H9 (cell line): ENCODE measurements around the gene CSNK1A1. TPM values are rescaled to one million over a fixed set of nuclear protein-coding genes. Genes with fewer than 3 reads are reported as not detected.

Experiments used
- DNase-seq: peaks from one replicate; pipeline ENCODE4 v3.0.0-alpha.2; 2017
- H2AFZ ChIP-seq: one replicate; pipeline ENCODE4 v1.6.1; 2013; ENCODE audit warnings: mild to moderate bottlenecking, low read length, control low read depth, moderate library complexity
- H2AK5ac ChIP-seq: 2 replicates; pipeline ENCODE4 v1.6.1; 2013; ENCODE audit warnings: low read length, control low read depth, mixed read lengths; ENCODE audit not compliant: insufficient read length
- H2BK120ac ChIP-seq: one replicate; pipeline ENCODE4 v1.6.1; 2013; ENCODE audit warnings: low read depth, mild to moderate bottlenecking, low read length, control low read depth, inconsistent platforms; ENCODE audit not compliant: poor library complexity, severe bottlenecking
- H2BK12ac ChIP-seq: 2 replicates; pipeline ENCODE4 v1.6.1; 2013; ENCODE audit warnings: low read length, control low read depth, mixed read lengths, low read depth; ENCODE audit not compliant: insufficient read length
- H2BK15ac ChIP-seq: 2 replicates; pipeline ENCODE4 v1.6.1; 2013; ENCODE audit warnings: low read depth, low read length, control low read depth
- H2BK20ac ChIP-seq: one replicate; pipeline ENCODE4 v1.6.1; 2013; ENCODE audit warnings: low read depth, mild to moderate bottlenecking, low read length, control low read depth, inconsistent platforms; ENCODE audit not compliant: poor library complexity, severe bottlenecking
- H2BK5ac ChIP-seq: 2 replicates; pipeline ENCODE4 v1.6.1; 2013; ENCODE audit warnings: low read length, control low read depth, mixed read lengths; ENCODE audit not compliant: insufficient read length
- H3K14ac ChIP-seq: 2 replicates; pipeline ENCODE4 v1.6.1; 2013; ENCODE audit warnings: low read length, control low read depth; ENCODE audit not compliant: insufficient read depth
- H3K18ac ChIP-seq: 2 replicates; pipeline ENCODE4 v1.6.1; 2013; ENCODE audit warnings: low read depth, mild to moderate bottlenecking, mixed read lengths, low read length, control low read depth; ENCODE audit not compliant: insufficient read length
- H3K23ac ChIP-seq: 2 replicates; pipeline ENCODE4 v1.6.1; 2013; ENCODE audit warnings: low read length, control low read depth, mixed read lengths, low read depth; ENCODE audit not compliant: insufficient read length
- H3K23me2 ChIP-seq: 2 replicates; pipeline ENCODE4 v1.6.1; 2013; ENCODE audit warnings: low read depth, mild to moderate bottlenecking, mixed read lengths, low read length, control low read depth; ENCODE audit not compliant: insufficient read length, poor library complexity, severe bottlenecking
- H3K27ac ChIP-seq: 2 replicates; pipeline ENCODE4 v1.5.1; 2013; ENCODE audit warnings: low read length, control low read depth, mixed read lengths, low read depth; ENCODE audit not compliant: insufficient read length
- H3K27me3 ChIP-seq: 2 replicates; pipeline ENCODE4 v1.6.1; 2013; ENCODE audit warnings: low read length, control low read depth, inconsistent platforms; ENCODE audit not compliant: insufficient read depth
- H3K4ac ChIP-seq: 2 replicates; pipeline ENCODE4 v1.6.1; 2013; ENCODE audit warnings: low read depth, mild to moderate bottlenecking, control low read depth, inconsistent platforms, low read length, moderate library complexity
- H3K4me1 ChIP-seq: 2 replicates; pipeline ENCODE4 v1.6.1; 2013; ENCODE audit warnings: low read length, control low read depth, inconsistent platforms; ENCODE audit not compliant: insufficient read depth
- H3K4me2 ChIP-seq: 2 replicates; pipeline ENCODE4 v1.6.1; 2013; ENCODE audit warnings: low read length, control low read depth, mixed read lengths; ENCODE audit not compliant: insufficient read length, insufficient read depth
- H3K56ac ChIP-seq: 2 replicates; pipeline ENCODE4 v1.6.1; 2013; ENCODE audit warnings: low read depth, mild to moderate bottlenecking, mixed read lengths, low read length, control low read depth; ENCODE audit not compliant: insufficient read length
- H3K79me1 ChIP-seq: 2 replicates; pipeline ENCODE4 v1.6.1; 2013; ENCODE audit warnings: low read depth, mild to moderate bottlenecking, moderate library complexity, low read length, control low read depth, inconsistent platforms; ENCODE audit not compliant: insufficient read depth, poor library complexity, severe bottlenecking
- H3K79me2 ChIP-seq: 2 replicates; pipeline ENCODE4 v1.6.1; 2013; ENCODE audit warnings: low read length, control low read depth, inconsistent platforms; ENCODE audit not compliant: insufficient read depth
- H3K9ac ChIP-seq: 2 replicates; pipeline ENCODE4 v1.6.1; 2013; ENCODE audit warnings: low read length, control low read depth, mixed read lengths; ENCODE audit not compliant: insufficient read length; ENCODE audit errors: extremely low read depth
- H3K9me3 ChIP-seq: one replicate; pipeline ENCODE4 v1.6.1; 2013; ENCODE audit warnings: low read depth, low read length, inconsistent platforms; ENCODE audit not compliant: control insufficient read depth
- H3T11ph ChIP-seq: one replicate; pipeline ENCODE4 v1.6.1; 2013; ENCODE audit warnings: mild to moderate bottlenecking, low read length, control low read depth, inconsistent platforms
- H4K20me1 ChIP-seq: one replicate; pipeline ENCODE4 v1.6.1; 2013; ENCODE audit not compliant: control insufficient read depth, insufficient read length, insufficient read depth
- H4K5ac ChIP-seq: 2 replicates; pipeline ENCODE4 v1.6.1; 2013; ENCODE audit warnings: low read depth, mild to moderate bottlenecking, mixed read lengths, low read length, control low read depth; ENCODE audit not compliant: insufficient read length
- H4K8ac ChIP-seq: replicated peaks from 2 replicates; pipeline ENCODE4 v1.6.1; 2013; ENCODE audit warnings: low read length, control low read depth, mixed read lengths, low read depth; ENCODE audit not compliant: insufficient read length
- H4K91ac ChIP-seq: 2 replicates; pipeline ENCODE4 v1.6.1; 2013; ENCODE audit warnings: low read depth, mild to moderate bottlenecking, moderate library complexity, mixed read lengths, low read length, control low read depth; ENCODE audit not compliant: insufficient read length
- H3K27ac Mint-ChIP-seq, 3 experiments: 2 replicates in 2 of 3; 3 replicates in 1 of 3; pipeline ENCODE4 v1.8.0; 2020 to 2021; ENCODE audit warnings: mixed read lengths in 3 of 3, mild to moderate bottlenecking in 1 of 3, moderate library complexity in 1 of 3
- H3K27me3 Mint-ChIP-seq: 2 replicates; pipeline ENCODE4 v1.8.0; 2021; ENCODE audit warnings: low read depth, mild to moderate bottlenecking, moderate library complexity, mixed read lengths
- H3K36me3 Mint-ChIP-seq, 3 experiments: 2 replicates in 2 of 3; 3 replicates in 1 of 3; pipeline ENCODE4 v1.8.0; 2020 to 2021; ENCODE audit warnings: low read depth in 3 of 3, mixed read lengths in 3 of 3; ENCODE audit not compliant: insufficient read depth in 1 of 3
- H3K4me1 Mint-ChIP-seq, 2 experiments: 2 replicates each; pipeline ENCODE4 v1.8.0; 2020; ENCODE audit warnings: mixed read lengths in 2 of 2
- H3K4me3 Mint-ChIP-seq, 2 experiments: 2 replicates in 1 of 2; 3 replicates in 1 of 2; pipeline ENCODE4 v1.8.0; 2020 to 2021; ENCODE audit warnings: mild to moderate bottlenecking in 2 of 2, mixed read lengths in 2 of 2, moderate library complexity in 1 of 2
- H3K9me3 Mint-ChIP-seq, 2 experiments: 2 replicates in 1 of 2; 3 replicates in 1 of 2; pipeline ENCODE4 v1.8.0; 2020; ENCODE audit warnings: mild to moderate bottlenecking in 2 of 2, mixed read lengths in 2 of 2, moderate library complexity in 1 of 2
- CTCF ChIP-seq: fragments of 200-600 bp; sonication (generic); conservative IDR thresholded peaks from 3 replicates; pipeline ENCODE4 v1.8.0; 2021; ENCODE audit warnings: antibody characterized with exemption, mild to moderate bottlenecking
- WGBS: extraction: QIAGEN DNeasy Blood & Tissue Kit; methylation state at CpG from one replicate; pipeline ENCODE4 v1.1.7; 2013; ENCODE audit warnings: missing lambda C conversion rate, low lambda C conversion rate, mixed read lengths; ENCODE audit not compliant: insufficient read length; ENCODE audit errors: extremely low coverage; 5-methylcytosine and 5-hydroxymethylcytosine counted together
- total RNA-seq: library from RNA; stranded (reverse); gene quantifications from 2 replicates; pipeline ENCODE4 v1.2.1, GENCODE V29; 2021

Gene CSNK1A1
- total RNA-seq, 1 experiment from 2014 or later, result 310 TPM

DNA sequence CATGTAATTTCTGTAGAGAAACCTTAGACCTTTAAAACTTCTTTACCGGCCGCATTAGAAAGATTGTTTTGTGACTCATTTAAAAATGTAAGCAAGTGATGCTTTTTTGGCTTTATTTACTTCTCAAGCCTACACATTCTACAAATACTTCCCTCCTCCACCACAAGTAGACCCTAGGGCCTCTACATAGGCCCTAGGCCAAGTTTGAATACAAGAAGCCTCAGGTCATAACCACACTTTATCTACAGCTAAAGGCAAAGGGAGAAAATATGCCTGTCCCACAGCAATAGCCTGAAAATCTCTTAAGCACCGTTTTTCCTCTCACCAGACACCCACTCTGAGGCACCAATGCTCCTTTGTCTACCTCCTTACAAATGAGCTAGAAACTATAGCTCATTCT, 53.9 kb downstream of the CSNK1A1 start:
- Histone ChIP-seq H3K9ac (no peak overlapping the region), H2BK20ac (no peak overlapping the region), H3K27me3 (no peaks in the 10 kb centered on the region), H3K79me2 (no peaks in the 10 kb centered on the region), H3K4me1 (peaks cover 5% of the 10 kb centered on the region; the same call in 1 of the 2 replicates), H2BK120ac (no peak overlapping the region), H2AFZ (no peak overlapping the region), H3K14ac (no peak overlapping the region), H3K23ac (no peak overlapping the region), H4K5ac (no peak overlapping the region), H4K8ac (no peak overlapping the region), H3K56ac (no peak overlapping the region), H2AK5ac (no peak overlapping the region), H3K4ac (no peak overlapping the region), H2BK12ac (no peak overlapping the region), H3K4me2 (no peak overlapping the region), H2BK15ac (no peak overlapping the region), H2BK5ac (no peak overlapping the region), H4K91ac (no peak overlapping the region), H3K18ac (no peak overlapping the region), H4K20me1 (no peaks in the 10 kb centered on the region), H3K79me1 (no peaks in the 10 kb centered on the region), H3K9me3 (no peaks in the 10 kb centered on the region), H3T11ph (no peak overlapping the region), H3K27ac (no peak overlapping the region), H3K23me2 (no peaks in the 10 kb centered on the region)
- no CpG with 5 or more reads among the region's 3 CpGs for WGBS
- Mint-ChIP-seq H3K4me1 (peaks cover 39 to 45% of the 10 kb centered on the region in 2 experiments), H3K36me3 (peaks cover 15 to 66% (median 44%) of the 10 kb centered on the region in 3 experiments; a peak in 6 of 7 replicates), H3K27me3 (no peaks in the 10 kb centered on the region), H3K27ac (peak overlapping the region; percentile 25 to 88 (median 49); a peak in 6 of 7 replicates), H3K4me3 (no peak overlapping the region), H3K9me3 (no peaks in the 10 kb centered on the region; a peak in 1 of 5 replicates)
- no peak for TF ChIP-seq CTCF
- no peak for DNase-seq
